GM18502 (cell line): ENCODE measurements around the gene CLIC3.

Source experiments
- ATAC-seq: cut with Tn5 transposase; IDR thresholded peaks from one replicate; pipeline ENCODE4 v1.9.1; 2021; ENCODE audit warnings: mild to moderate bottlenecking; ENCODE audit not compliant: unreplicated experiment, poor library complexity

The CLIC3 gene

GRCh38 chr9:136984464-136985026, 11.8 kb downstream of the CLIC3 start:
- no peak for ATAC-seq

GRCh38 chr9:136983656-136984314, 12.6 kb downstream of the CLIC3 start:
- ATAC-seq = no peak

GRCh38 chr9:136983167-136983566, 13.2 kb downstream of the CLIC3 start:
- no peak for ATAC-seq

- ATAC-seq = no peak
Measured at GRCh38 chr9:136982232-136983051, 13.9 kb downstream of the CLIC3 start, which contains the start of gene LCNL1. LCNL1 (plus strand) TSS chr9:136982993; CDS start chr9:136983587, 594 bp downstream.

- no peak for ATAC-seq
Measured at GRCh38 chr9:136981588-136982231, 14.7 kb downstream of the CLIC3 start.

- no peak for ATAC-seq
Measured at GRCh38 chr9:136980669-136981478, 15.5 kb downstream of the CLIC3 start.

GRCh38 chr9:136979769-136980587, 16.4 kb downstream of the CLIC3 start:
- no peak for ATAC-seq

GRCh38 chr9:136978865-136979544, 17.4 kb downstream of the CLIC3 start:
- ATAC-seq = no peak

GRCh38 chr9:136978073-136978864, 18.1 kb downstream of the CLIC3 start:
- ATAC-seq = no peak

GRCh38 chr9:136977649-136978072, 18.7 kb downstream of the CLIC3 start:
- ATAC-seq = no peak

GRCh38 chr9:136977223-136977622, 19.1 kb downstream of the CLIC3 start, which contains the start of gene PTGDS:
PTGDS (plus strand) TSS chr9:136977504; CDS start chr9:136977579, 75 bp downstream.
- ATAC-seq = no peak

- no peak for ATAC-seq
Measured at GRCh38 chr9:136975644-136976043, 20.7 kb downstream of the CLIC3 start.

GRCh38 chr9:136974817-136975535, 21.4 kb downstream of the CLIC3 start:
- no peak for ATAC-seq

GRCh38 chr9:136973618-136974617, 22.4 kb downstream of the CLIC3 start:
- ATAC-seq = no peak

GRCh38 chr9:136972743-136973142, 23.6 kb downstream of the CLIC3 start:
- no peak for ATAC-seq

- ATAC-seq = no peak
Measured at GRCh38 chr9:136972335-136972734, 24.0 kb downstream of the CLIC3 start.
